NCI-H1436 treated with DMSO at 0.1 percent for 48 hours (cell line): ENCODE results near the gene PYROXD2.
"Not testable (repeated sequence)": the region's sequence is repeated elsewhere in the genome, so short reads cannot be mapped to it uniquely, and the experiment has no call there.

Source experiments
- DNase-seq: peaks from one replicate; lab custom pipeline; 2025; lab: John Stamatoyannopoulos, UW

The PYROXD2 gene

DNA sequence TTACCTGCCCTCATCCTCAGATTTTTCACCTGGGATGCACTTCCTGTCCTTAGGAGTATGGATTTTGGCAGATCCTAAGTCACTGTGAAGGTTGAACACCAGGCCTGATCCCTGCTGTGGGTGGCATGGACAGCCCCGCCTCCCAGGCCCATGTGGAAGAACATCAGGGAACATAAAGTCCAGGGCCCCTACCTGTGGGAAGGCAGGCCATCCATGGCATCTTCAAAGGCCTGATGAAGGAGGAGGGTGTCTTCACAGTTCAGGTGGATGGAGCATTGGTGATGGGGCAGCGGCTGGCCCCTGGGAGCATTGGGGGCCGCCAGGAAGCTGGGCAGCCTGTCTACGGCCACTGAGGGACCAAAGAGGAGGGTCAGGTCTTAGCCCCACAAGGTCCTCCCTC lies 24.6 kb downstream of the PYROXD2 start:
- DNase-seq, result no peak

DNA sequence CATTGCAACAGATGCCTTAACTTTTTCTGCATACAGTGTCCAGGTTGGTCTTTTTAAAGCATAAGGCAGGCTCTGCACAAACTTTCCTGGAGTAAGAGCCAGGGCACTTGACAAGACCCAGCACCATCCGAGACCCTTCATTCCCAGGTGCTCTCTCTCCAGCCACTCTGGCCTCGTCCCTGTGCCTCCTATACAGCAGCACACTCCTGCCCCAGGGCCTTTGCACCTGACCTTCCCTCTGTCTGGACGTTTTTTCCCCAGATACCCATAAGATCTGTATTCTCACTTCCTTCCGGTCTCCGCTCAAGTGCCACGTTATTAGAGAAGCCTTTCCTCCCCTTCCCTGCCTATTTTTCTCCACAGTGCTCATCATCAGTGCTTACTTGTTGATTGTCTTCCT lies 25.6 kb downstream of the PYROXD2 start:
- no peak for DNase-seq

DNA sequence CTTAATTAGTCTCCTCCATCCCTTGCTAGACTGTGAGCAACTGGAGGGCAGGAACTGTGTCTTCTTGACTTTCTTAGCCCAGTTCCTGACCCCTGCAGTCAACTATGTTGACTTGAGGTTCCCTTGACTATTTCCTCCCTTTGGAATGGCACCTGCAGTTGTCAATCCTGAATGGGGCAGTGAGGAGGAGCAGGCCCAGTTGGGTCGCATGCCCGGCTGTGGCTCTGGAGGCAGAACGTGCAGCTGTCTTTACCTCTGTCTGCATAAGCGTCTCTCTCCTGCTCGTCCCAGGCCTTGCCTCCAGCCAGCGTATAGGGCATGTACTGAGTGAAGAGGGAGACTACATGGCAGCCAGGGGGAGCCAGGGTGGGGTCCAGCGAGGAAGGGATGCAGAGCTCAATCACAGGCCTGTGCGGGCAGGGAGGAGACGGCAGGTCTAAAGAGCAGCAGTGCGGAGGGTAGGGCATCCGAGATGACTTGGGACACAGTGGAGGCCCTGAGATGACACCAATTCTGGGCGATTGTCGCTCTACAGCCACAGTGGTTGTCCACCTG lies 26.8 kb downstream of the PYROXD2 start:
- DNase-seq, result no peak

DNA sequence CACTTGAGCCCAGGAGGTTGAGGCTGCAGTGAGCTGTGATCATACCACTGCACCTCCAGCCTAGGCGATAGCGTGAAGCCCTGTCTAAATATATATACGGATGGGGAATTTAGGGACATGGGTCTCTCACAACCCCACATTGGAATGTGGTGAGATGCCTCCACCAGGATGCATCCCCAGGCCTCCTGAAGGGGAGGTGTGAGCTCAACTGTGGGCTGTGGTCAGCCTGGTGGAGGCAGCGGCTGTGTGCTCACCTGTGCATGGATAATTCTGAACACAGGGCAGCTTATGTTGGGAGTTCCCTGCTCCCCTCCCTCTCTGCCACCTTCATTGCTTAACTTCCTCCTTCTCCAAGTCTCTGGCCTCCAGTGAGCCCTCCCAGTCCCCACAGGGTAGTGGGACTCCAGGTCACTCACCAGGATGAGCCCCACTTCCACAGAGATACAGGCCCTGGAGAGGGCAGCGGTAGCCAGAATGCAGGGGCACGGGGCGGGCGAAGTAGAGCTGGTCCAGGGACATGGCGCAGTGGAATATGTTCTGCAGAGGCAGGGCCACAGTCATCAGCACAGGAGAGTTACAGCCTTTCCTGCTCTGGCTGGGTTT lies 30.4 kb downstream of the PYROXD2 start:
- DNase-seq, result no peak

DNA sequence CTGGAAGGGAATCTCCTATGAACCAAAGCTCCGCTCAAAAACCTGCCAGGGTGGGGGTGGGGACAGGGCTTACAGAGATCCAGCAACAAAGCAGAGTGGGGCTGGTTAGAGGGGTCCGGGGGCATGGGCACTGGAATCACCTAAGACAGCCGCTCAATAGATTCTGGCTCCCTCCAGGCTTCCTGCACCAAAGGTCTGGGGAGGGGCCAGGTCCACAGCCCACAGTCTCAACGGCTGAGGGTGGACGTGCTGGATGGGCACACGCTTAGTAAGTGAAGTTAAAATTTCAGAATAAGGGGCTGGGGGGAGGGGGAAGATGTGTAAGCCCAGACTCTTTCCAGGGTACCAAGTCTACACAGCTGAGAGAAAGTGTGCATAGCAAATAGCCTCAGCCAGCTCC lies 31.1 kb downstream of the PYROXD2 start:
- no peak for DNase-seq

DNA sequence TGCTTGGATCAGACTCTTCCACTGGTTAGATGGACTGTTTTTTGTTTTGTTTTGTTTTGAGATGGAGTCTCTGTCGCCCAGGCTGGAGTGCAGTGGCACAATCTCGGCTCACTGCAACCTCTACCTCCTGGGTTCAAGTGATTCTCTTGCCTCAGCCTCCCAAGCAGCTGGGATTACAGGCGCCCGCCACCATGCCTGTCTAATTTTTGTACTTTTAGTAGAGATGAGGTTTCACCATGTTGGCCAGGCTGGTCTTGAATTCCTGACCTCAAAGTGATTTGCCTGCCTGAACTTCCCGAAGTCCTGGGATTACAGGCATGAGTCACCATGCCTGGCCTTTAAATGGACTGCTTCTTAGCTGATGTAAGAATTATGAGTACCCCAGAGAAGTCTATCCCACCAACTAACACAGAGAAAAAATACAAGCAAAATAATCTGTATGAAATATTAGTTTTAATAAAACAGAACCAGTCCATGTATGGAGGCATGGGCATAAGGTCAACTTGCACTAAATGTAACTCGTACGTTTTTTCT lies 31.8 kb downstream of the PYROXD2 start:
- DNase-seq, result not testable (repeated sequence)

DNA sequence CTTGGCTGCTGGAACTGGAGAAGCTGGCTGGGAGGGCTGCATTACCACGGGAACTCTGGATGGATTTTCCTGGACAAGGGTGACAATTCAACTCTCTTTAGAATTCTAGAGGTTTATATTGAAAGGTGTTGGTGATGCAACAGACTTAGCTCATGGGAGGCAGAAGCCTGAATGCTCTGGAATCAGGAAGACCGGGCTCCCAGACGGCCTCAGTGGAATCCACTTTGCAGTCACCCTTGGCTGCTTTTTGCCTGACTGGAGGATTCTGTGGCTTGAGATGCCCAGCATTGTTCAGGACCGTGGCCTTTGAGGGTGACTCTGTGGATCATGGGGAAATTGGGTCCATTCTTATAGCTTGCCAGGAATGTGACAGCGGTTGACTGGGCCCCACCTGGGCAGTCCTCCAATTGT lies 32.3 kb downstream of the PYROXD2 start:
- DNase-seq, result no peak

DNA sequence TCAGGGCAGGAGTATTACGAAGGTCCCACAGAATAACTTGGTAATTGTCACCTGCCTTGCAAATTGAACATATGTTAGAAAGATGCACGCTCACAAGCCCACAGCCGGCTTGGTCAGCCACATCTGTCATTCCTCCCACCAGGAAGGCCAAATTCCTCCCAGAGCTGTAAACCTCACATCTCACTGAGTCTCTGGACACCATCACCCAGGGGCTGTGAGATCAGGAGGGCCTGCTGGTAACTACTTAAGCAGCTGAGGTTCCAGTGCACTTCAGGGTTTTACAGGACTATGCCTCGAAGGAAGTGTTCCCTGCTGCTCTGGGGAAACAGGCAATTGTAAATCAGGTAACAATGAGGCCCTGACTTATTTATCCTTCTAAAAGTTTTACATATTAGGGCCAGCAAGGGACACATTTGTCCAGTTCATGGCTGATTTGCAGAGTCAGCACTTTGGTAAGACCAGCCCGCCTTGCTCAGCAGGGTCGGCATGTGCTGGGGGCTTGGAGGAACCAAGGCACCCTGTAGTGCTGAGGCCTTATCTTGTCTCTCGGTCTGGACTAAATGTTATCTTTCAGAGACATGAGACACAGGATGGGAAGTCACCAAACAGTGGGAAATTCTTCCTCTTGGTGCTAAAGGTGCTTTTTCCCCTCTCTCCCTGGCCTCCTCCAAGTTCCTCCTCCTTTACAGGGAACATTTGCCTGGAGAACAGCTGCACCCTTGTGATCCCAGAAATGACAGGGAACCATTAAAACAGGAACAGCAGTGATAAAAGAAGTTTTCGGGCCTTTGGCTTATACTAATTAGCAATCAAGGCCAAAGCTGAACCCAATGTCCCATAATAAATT lies 34.3 kb downstream of the PYROXD2 start:
- no peak for DNase-seq

DNA sequence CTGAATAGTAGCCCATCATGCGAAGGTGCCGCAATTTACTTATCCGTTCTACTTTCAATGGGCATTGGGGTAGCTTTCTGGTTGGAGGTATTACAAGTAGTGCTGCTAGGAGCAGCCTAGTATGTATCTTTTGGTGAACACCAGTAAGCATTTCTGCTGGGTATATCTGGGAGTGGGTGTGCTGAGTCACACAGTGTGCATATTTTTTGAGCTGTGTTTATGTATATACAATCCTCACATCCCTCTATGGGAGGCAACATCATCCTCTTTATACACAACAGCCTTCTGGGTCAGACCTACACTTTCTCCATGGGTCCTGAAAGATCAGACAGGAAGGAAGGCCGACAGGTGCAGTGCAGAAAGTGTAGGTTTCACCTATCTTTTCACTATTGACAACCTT lies 36.3 kb downstream of the PYROXD2 start:
- DNase-seq, result no peak

DNA sequence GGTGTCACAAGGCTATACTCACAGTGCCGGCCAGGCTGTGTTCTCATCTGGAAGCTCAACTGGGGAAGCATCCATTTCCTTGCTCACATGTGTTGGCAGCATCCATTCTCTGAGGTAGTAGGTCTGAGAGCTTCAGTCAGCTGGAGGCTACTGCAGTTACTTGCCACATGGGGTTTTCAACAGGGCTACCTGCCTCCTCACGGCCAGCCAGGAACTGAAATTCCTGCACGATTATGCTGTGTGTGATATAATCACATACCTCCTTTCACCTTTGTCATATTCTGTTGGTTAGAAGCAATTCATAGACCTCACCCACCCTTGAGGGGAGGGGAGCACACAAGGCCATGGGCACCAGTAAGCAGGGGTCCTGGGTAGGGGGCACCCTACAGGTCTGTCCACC lies 37.4 kb downstream of the PYROXD2 start:
- DNase-seq, result no peak

DNA sequence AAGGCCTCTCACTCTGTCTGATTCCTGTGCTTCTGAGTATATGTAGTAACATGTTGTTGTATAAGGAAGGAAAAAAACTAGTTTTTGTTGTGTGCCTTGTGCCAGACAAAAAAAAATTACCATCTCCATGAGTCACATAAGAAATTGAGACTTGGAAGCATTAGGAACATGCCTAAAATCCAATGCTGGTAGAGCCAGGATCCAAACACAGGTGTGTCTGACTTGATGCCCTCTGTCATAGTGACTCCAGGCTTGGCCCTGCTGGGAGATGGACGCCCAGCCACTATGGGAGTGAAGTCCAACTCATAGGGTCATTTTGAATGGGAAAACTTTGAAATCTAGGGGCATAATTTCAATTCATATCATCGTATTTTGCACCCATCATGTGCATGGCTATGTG lies 38.0 kb downstream of the PYROXD2 start:
- no peak for DNase-seq

DNA sequence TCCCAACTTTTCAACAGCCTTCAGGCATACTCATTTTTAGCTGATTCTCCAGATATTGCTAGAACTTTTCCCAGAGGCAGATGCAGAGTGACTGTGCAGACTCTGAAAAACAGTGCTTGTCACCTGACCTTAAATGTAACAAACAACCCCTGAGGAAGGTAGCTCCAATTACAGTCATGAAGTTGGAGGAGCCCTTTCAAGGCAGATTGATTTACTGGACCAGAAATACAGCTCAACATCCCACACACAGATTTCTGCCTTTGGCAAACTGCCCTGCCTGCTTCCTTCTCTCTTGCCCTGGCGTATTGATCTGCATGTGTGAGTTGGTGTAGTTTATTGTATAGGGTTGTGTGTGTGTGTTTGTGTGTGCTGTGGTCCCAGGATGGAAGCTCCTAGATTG lies 38.5 kb downstream of the PYROXD2 start:
- no peak for DNase-seq

DNA sequence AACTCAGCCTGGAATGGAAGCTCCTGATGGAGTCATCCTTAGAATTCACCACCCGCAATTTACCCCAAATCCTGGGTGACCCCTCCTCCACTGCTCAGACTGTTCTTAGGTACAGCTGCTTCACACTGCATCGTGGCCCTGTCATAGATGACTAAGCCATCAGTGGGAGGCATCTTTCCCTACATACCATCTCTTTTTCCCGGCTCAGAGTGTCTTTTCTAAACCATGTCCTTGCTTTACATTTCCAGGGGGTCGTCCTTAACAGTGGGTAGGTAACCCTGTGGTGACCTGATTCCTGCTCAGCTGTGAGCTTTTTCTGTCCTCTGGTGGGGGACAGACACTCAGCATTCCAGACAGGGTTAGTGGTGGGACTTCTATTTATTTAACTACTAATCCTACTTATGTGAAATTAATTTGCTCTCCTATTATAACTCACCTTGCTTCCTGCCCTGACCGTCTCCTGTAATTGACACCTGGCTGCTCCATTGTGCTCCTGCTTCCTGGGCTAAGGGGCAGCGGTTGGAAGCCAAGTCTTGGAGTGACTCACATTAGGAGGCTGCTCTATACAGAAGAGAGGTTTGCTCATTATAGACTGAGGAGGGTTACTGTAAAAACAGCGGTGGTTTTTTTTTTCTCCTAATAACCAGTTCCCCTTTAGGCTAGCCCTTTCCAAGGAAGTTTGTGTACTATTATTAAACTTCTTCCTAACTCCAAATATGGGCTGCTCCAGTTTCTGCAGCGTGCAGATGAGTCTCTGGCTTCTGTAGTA lies 40.6 kb downstream of the PYROXD2 start:
- no peak for DNase-seq

DNA sequence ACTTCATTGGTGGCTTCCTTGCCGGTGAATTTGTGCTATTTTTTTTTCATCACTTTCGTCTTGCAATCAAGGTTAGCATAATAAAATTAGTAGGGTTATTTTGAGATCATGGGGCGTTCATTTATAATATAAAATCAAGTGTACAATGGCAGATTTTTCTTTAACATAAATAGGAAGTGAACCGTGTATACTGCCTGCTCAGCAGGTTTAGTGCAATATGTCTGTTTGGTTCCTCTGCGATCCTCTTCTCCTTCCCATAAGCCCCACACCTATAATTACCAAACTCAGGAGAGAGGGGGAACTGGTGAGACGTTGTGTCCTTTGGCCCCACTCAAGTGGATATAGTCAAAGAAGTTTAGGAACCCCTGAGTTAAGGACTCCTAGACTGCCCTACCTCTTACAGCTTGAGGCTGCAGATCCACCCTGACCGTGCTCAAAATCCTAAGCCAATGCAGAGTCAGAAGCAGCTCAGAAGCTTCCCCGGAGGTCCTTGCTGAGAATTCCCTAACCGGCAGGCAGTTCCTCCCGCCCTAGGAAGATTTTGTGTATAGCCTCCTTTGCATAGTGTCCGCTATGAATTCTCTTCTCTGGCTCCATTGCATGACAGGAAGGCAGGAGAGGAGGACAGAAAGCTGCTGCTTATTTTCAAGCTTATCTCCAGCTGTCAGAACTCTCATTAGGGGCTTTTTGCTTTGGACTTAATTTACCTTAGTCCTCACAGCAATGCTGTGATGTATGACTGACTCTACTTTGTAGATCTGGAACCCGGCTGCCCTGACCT lies 41.5 kb downstream of the PYROXD2 start:
- DNase-seq, result no peak

DNA sequence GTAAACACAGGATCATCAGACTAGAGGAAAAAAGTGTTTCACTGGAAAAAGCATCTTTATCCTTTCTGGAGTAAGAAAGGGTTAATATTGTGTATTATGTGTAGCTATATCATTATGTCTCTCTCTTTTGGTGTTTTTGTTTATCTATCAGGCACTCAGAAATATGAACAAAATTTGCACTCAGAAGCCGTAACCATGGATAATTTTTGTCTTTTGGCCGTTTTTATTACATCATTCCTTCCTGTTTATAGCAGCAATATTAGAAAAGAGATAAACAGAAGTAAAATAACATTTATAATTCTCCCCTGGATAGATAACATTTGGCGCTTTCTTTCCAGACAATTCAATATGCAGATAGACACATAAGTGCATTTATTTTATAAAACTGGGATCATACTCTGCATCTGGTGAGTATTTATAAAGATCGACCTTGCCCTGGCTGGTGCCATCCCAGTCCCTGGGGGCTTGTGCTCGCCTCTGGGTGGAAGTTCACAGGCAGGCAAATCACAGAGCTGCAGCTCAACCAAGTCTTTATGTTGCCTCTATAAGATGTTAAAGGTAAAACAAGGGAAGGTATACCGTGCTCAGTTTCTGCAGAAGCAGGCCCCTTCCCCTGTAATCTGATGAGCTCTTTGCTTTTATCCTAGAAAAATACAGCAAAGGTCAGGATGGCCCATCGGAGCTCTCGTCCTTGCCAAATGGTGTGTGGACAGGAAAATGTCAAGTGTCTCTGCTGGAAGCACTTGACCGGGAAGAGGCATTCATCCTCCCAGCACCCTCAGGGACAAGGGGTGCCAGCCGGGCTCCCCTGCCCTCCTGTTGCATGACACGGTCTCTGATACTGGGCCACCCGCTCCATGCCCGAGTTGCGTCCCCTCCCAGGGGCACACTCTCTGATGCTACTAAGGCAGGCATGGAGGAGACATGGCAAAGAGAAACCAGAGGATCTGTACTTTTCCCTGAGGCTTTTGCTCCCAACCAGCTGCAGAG lies 43.9 kb downstream of the PYROXD2 start:
- DNase-seq, result no peak

DNA sequence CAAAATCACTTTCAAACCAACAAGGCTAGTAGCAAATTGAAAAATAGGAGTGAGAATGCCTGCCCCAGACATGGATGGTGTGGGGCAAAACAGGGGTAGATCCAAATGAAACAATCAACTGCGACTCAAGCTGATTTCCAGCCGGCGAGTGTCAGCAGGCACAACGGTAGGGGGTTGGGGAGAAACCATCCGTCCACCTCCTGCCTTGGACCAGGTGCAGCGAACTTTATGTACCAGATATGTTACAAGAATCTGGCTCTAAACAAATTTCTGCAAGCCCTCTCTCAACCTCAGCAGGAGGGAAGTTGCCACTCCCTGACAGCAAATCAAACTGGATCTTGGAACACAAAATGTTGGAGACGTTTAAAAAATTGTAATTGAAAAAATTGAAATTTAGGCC lies 45.2 kb downstream of the PYROXD2 start:
- DNase-seq, result no peak

DNA sequence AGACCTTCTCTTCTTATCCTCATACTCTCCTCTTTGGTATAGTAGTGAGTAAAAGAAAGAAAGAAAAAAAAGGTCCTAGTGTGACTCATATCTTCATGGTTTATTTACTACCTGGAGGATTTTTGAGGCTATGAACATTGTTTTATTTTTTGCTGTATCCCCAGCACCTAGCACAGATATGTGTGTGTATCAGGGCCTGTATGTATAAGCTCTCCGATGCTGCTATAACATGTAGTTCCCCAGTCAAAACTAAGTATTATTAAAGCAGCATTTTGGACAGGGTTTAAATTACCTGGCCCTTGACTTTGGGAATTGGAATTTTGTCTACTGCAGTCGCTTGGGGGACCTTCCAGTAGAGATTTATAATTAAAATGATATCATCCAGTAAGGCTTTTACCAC lies 46.3 kb downstream of the PYROXD2 start:
- DNase-seq, result no peak

DNA sequence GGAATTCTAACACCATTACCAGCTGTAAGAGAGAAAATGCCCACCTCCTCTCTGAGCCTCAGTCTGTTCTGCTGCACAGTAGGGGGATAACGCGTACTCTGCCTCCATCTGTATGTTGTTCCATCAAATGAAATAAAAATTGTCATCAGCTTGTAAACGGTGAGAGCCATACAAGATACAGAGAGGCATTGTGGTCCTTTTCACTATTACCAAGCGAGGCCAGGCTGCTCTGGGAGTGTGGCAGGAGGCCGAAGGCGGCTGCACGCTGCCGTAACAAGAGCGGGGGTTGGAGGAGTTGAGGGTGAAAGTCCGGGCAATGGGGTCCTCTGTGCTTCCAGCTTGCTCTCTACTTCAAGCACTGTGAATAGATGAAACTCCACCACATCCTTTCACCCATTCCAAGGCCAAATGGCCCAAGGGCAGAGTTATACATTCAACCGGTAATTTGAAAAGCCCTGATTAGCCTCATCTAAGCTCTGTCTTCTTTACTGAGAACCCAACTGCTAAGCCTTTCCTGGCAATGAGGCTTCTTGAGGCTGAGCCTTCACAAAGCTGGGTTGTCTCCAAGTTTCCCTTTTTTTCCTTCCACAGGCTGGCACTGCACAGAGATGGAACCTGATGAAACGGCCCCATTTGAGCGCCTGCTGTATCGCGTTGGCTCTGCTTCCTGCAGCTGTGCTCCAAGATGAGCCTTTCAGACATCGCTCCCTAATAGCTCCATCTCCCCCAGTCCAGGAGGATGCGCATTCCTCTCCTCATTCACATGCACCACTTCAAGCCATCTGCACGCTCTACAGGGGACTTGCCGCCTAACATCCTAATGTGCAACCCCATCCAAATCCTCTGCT lies 47.2 kb downstream of the PYROXD2 start:
- no peak for DNase-seq

DNA sequence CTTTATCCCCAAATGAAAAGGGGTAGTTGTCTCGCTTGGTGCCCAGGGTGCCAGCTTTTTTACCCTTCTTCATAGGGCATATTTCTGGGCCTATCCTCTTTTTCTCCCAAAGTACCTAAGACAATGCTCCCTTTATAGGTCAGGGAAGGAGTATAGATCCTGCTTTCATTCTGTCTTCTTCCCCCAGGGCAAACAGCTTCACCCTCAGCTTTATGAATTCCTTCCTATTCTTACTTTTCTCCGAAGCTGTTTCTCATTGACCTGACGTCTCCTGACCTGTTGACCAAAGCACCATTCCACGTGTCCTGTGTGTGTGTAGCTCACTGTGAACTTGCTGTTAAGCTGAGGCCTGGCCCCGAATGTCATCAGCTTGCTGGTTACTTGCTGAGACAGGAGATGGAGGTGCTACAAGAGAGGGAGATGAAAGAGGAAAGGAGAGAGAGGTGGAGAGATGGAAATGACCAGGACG lies 48.9 kb downstream of the PYROXD2 start:
- no peak for DNase-seq
